Rectal smooth muscle tissue (tissue), 1 donor: Measurements from ENCODE around the gene TAMALIN.

Experiments used
- H3K27ac ChIP-seq: one replicate; pipeline ENCODE4 v1.7.0; 2013; ENCODE audit warnings: low read depth, low read length, inconsistent platforms
- H3K27me3 ChIP-seq: one replicate; pipeline ENCODE4 v1.7.0; 2013; ENCODE audit warnings: low read length; ENCODE audit not compliant: control insufficient read depth, insufficient read depth
- H3K36me3 ChIP-seq: one replicate; pipeline ENCODE4 v1.7.0; 2013; ENCODE audit warnings: low read length; ENCODE audit not compliant: control insufficient read depth, insufficient read depth
- H3K4me1 ChIP-seq: one replicate; pipeline ENCODE4 v1.7.0; 2013; ENCODE audit warnings: low read length; ENCODE audit not compliant: control insufficient read depth, insufficient read depth
- H3K4me3 ChIP-seq: one replicate; pipeline ENCODE4 v1.7.0; 2013; ENCODE audit warnings: low read length
- H3K9ac ChIP-seq: one replicate; pipeline ENCODE4 v1.7.0; 2013; ENCODE audit warnings: low read length

Gene TAMALIN

DNA sequence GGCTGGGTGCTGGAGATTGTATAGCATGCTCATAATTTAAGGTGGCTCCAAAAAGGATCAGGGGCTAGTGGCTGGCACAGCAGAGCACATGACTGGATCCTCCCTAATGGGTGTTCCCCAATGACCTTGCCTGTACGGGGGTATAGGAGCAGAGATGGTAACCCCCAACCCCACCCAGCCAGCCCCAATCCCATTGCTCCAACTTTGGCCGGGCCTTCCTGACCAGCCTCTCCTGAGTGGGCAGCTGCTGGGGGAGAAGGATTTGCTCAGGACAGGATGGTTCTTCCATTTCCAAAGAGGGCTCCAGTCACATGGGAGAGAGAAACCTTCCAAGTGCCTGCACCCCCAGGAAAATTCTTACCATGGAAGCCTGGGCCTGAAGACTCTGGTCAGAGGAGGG lies 29.2 kb downstream of the TAMALIN start:
- no peaks in the 10 kb centered on the region for H3K36me3 ChIP-seq
- H3K27me3 ChIP-seq, result no peaks in the 10 kb centered on the region
- H3K4me1 ChIP-seq, result peaks cover 20% of the 10 kb centered on the region
- peak overlapping the region; percentile 81 for H3K27ac ChIP-seq
- no peak overlapping the region for H3K4me3 ChIP-seq
- H3K9ac ChIP-seq, result no peak overlapping the region

DNA sequence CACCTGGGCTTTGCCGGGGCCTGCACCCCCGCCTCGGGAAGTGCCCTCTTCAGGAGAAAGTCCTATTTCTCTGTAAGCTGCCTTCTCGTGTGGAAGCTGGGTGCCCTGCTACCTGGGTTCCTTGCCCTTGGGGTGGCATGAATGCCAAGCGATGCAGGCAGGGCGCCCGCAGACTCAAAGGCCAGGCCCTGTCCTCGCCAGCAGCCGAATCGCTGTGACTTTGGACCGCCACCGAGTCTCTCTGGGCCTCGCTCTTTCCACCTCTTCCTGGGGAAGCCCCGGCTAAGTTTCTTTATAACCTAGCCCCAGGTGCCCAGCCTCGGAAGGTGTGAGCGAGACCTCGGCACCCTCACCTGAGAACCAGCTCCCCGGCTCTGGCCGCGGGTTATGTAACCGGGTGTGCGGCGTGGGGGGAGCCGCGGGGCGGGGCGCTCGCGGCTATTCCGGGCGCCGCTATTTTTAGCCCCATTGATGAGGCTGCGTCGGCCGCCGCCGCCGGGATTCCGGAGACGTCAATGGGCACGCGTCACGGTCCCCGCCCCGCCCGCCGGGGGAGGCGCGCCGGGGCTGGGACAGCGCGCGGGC lies 29.9 kb downstream of the TAMALIN start:
- no peak overlapping the region for H3K9ac ChIP-seq
- H3K4me3 ChIP-seq, result peak overlapping the region; percentile 61
- peaks cover 20% of the 10 kb centered on the region for H3K4me1 ChIP-seq
- H3K27me3 ChIP-seq, result no peaks in the 10 kb centered on the region
- H3K36me3 ChIP-seq, result no peaks in the 10 kb centered on the region
- H3K27ac ChIP-seq, result peak overlapping the region; percentile 81

DNA sequence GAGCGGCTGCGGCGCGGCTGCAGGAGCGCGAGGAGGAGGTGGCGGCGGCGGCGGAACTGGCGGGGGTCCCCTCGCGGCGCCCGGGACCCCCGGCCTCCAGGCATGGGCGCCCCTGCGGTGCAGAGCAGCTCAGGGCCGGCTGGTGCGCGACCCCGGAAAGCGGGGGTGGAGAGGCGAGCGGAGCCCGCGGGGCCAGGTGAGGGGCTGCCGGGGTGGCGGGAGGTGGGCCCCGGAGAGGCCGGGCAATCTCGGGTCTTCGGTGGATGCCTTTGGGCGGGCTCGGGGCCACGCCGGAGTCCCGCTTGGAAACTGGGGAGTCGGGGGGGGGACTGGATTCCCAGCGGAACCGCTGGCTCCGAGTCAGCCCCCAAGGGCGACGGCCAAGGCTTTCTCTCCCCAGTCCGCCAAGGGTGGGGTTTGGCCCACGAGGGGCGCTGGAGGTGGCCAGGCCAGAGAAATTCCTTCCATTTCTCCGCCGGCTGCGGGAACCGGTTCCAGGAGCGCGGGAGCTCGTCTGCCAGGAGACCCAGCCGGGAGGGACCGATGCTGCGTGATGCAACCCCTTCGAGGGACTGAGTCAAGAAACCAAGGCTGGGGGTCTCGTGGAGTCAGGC lies 30.6 kb downstream of the TAMALIN start:
- no peaks in the 10 kb centered on the region for H3K36me3 ChIP-seq
- peaks cover 15% of the 10 kb centered on the region for H3K4me1 ChIP-seq
- H3K27ac ChIP-seq, result peak overlapping the region; percentile 77
- no peaks in the 10 kb centered on the region for H3K27me3 ChIP-seq
- H3K4me3 ChIP-seq, result peak overlapping the region; percentile 70
- H3K9ac ChIP-seq, result peak overlapping the region; percentile 53

DNA sequence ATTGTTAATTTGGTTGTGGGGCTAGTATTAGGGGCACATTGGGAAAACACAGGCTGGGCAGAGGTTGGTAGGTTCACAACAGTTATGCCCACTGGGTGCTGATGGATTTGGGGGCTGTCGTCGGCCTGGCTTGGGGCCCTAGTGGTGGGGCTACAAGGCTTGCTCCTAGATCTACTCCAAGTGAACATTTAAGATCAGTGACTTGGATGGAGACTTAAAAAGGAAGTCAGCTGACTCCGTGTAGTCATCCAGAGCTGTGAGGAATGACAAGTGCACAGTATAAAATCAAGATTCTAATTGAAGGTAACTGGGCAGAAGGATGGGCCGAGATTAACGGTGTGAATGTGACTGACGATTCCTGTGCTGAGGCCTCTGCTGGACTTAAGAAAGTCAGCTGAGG lies 31.7 kb downstream of the TAMALIN start:
- no peaks in the 10 kb centered on the region for H3K27me3 ChIP-seq
- no peak overlapping the region for H3K9ac ChIP-seq
- H3K4me1 ChIP-seq, result peaks cover 15% of the 10 kb centered on the region
- H3K27ac ChIP-seq, result peak overlapping the region; percentile 59
- no peaks in the 10 kb centered on the region for H3K36me3 ChIP-seq
- H3K4me3 ChIP-seq, result peak overlapping the region; percentile 17

DNA sequence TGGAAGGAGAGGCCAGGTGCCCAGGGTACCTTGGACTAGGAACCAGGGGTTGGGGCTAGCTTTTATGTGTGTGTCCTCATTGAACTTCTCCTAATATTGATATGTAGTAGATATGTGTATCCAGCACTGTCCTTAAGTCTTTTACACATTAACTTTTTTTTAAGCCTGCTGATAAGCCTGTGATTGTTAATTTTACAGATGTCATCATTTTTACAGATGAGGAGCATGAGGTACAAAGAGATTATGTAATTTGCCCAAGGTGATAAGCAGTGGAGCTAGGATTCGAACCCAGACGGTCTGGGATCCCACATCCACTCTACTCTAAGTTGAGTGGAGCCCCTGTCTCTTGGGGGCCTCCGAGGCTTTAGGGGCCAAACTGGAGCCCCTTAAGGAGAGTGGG lies 34.3 kb downstream of the TAMALIN start:
- Histone ChIP-seq H3K4me1 (peaks cover 32% of the 10 kb centered on the region), H3K27me3 (no peaks in the 10 kb centered on the region), H3K4me3 (no peak overlapping the region), H3K27ac (no peak overlapping the region), H3K9ac (no peak overlapping the region), H3K36me3 (no peaks in the 10 kb centered on the region)

DNA sequence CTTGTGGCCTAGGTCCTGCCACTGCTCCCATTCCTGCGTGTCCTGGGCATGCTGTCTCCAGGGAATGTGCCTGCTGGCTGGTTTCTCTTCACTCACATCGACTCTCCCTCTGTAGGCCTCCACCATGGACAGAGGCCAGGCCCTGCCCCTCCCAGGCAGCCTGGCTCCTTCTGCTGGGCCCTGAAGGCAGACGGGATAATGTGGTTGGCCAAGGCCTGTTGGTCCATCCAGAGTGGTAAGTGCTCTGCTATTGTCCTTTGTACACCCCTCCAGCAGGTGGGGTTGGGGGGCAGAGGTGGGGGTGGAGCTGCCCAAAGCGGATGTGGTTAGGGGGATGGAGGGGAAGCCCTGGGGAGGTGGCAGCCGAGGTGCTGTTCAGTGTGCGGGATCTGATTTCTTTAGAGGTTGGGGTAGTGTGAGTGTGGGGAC lies 35.0 kb downstream of the TAMALIN start:
- H3K27ac ChIP-seq, result no peak overlapping the region
- H3K9ac ChIP-seq, result no peak overlapping the region
- H3K4me3 ChIP-seq, result no peak overlapping the region
- H3K36me3 ChIP-seq, result no peaks in the 10 kb centered on the region
- no peaks in the 10 kb centered on the region for H3K27me3 ChIP-seq
- H3K4me1 ChIP-seq, result peaks cover 30% of the 10 kb centered on the region

- no peaks in the 10 kb centered on the region for H3K27me3 ChIP-seq
- no peak overlapping the region for H3K9ac ChIP-seq
- peaks cover 30% of the 10 kb centered on the region for H3K4me1 ChIP-seq
- H3K27ac ChIP-seq, result peak overlapping the region; percentile 72
- H3K36me3 ChIP-seq, result no peaks in the 10 kb centered on the region
- H3K4me3 ChIP-seq, result no peak overlapping the region
These were observed 36.1 kb downstream of the TAMALIN start for GRCh38 chr12:52042706-52043385.

DNA sequence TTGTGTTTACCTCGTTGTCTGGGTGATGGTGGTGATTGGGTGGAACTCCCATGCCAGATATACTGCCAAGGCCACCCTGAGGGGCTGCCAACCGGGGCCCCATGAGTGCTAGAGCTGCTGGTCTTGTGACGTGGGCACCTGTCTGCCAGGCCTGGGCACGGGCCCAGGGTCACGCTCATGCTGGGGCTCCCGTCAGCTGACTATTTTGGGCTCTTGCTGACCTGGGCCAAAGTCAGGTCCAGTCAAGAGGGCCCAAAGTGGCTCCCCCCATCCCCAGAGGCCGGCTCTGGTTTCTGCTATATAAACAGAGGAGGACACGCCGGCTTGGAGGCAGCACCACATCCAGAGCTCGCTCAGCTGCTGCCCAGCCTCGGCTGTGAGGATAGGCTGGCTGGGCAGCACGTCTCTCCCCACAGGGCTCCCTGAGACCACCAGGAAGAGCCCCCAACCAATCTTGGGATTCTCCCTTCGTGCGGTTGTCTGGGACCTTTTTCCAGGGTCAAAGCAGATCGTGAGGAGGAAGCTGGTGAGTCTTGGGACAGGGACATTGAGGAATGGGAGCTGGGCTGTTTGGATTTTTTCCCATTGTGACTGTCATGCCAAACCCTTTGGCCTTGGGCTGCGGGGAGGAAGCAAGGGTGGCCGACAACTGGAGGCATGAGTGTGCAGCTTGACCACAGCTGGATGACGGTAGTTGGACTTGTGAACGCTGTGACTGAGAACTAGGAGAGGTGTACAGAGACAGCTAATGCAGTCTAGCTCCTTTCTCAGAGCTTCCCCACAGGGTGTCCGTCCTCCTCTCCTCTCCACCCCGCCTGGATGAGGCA lies 36.9 kb downstream of the TAMALIN start:
- H3K27ac ChIP-seq, result peak overlapping the region; percentile 72
- H3K9ac ChIP-seq, result peak overlapping the region; percentile 24
- H3K4me3 ChIP-seq, result no peak overlapping the region

GRCh38 chr12:52044292-52044983 lies 37.7 kb downstream of the TAMALIN start:
- Histone ChIP-seq H3K36me3 (no peaks in the 10 kb centered on the region), H3K9ac (no peak overlapping the region), H3K27ac (peak overlapping the region; percentile 72), H3K4me3 (no peak overlapping the region), H3K4me1 (peaks cover 25% of the 10 kb centered on the region), H3K27me3 (no peaks in the 10 kb centered on the region)

More for the DNA sequence above, 36.9 kb downstream of the TAMALIN start:
- no peaks in the 10 kb centered on the region for H3K36me3 ChIP-seq
- H3K27me3 ChIP-seq, result no peaks in the 10 kb centered on the region
- peaks cover 26% of the 10 kb centered on the region for H3K4me1 ChIP-seq

- H3K36me3 ChIP-seq, result no peaks in the 10 kb centered on the region
- H3K4me1 ChIP-seq, result peaks cover 32% of the 10 kb centered on the region
- no peak overlapping the region for H3K9ac ChIP-seq
- H3K27me3 ChIP-seq, result no peaks in the 10 kb centered on the region
- peak overlapping the region; percentile 12 for H3K27ac ChIP-seq
- H3K4me3 ChIP-seq, result no peak overlapping the region
These were observed 39.1 kb downstream of the TAMALIN start for GRCh38 chr12:52045794-52046199.

- Histone ChIP-seq H3K27me3 (no peaks in the 10 kb centered on the region), H3K9ac (no peak overlapping the region), H3K4me3 (no peak overlapping the region), H3K4me1 (peaks cover 37% of the 10 kb centered on the region), H3K36me3 (no peaks in the 10 kb centered on the region), H3K27ac (no peak overlapping the region)
These were observed 40.1 kb downstream of the TAMALIN start for GRCh38 chr12:52046859-52047258.

- peaks cover 31% of the 10 kb centered on the region for H3K4me1 ChIP-seq
- H3K36me3 ChIP-seq, result no peaks in the 10 kb centered on the region
- no peak overlapping the region for H3K9ac ChIP-seq
- no peak overlapping the region for H3K27ac ChIP-seq
- H3K27me3 ChIP-seq, result no peaks in the 10 kb centered on the region
- H3K4me3 ChIP-seq, result no peak overlapping the region
These were observed 42.5 kb downstream of the TAMALIN start for GRCh38 chr12:52049286-52049685.
